ENCODE measurements around the gene CLEC3A.
A peak's percentile ranks its signal among the peaks of the same experiment; 100 is the strongest.

The CLEC3A gene

DNA sequence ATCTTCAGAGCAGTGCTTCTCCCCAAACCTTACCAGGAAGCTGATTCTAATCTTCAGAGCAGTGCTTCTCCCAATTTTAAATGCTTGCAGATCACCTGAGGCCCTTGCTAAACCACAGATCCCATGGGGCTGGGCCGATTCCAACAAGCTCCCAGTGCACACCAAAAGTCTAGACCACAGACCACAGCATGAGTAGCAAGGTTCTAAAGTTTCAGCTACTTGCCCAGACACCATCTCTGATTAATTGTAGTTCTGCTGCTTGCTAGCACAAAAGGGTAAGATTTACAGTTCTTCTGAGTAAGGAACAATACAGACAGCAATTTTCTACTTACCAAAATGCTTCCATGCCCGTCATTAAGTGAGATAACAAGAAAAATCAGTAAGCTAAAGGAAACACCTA lies 12.2 kb downstream of the CLEC3A start:
- TF ChIP-seq CTCF (conservative IDR thresholded peaks at IDR 0.05; ENCODE audit: low read depth, low read length) = no peak
- no peak for DNase-seq (ENCODE audit: low read depth)
- no peak overlapping the region for H3K4me3 ChIP-seq (ENCODE audit: low read length)

GRCh38 chr16:78035012-78035411 lies 12.7 kb downstream of the CLEC3A start:
- no peak for DNase-seq (ENCODE audit: low read depth)

DNA sequence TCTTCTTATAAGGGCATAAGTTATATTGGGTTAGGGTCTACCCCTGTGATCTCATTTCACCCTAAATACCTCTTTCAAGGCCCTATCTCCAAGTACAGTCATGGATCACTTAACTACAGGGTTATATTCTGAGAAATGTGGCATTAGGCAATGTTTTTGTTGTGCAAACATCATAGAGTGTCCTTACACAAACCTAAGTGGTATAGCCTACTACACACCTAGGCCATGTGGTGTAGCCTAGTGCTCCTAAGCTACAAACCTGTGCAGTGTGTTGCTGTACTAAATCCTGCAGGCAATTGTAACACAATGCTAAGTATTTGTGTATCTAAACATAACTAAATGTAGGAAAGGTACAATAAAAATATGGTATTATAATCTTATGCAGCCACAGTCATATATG lies 18.0 kb downstream of the CLEC3A start:
- no peak for DNase-seq (ENCODE audit: low read depth)
- no peak for TF ChIP-seq CTCF (conservative IDR thresholded peaks at IDR 0.05; ENCODE audit: low read depth, low read length)
- H3K4me3 ChIP-seq (ENCODE audit: low read length) = no peak overlapping the region

More at GRCh38 chr16:78035012-78035411, 12.7 kb downstream of the CLEC3A start:
- TF ChIP-seq CTCF (conservative IDR thresholded peaks at IDR 0.05; ENCODE audit: low read depth, low read length) = no peak
- no peak overlapping the region for H3K4me3 ChIP-seq (ENCODE audit: low read length)

- TF ChIP-seq CTCF (conservative IDR thresholded peaks at IDR 0.05; ENCODE audit: low read depth, low read length) = no peak
- peak; percentile 22 for DNase-seq (ENCODE audit: low read depth)
- no peak overlapping the region for H3K4me3 ChIP-seq (ENCODE audit: low read length)
Observed at GRCh38 chr16:78045865-78046581, 23.7 kb downstream of the CLEC3A start.

DNA sequence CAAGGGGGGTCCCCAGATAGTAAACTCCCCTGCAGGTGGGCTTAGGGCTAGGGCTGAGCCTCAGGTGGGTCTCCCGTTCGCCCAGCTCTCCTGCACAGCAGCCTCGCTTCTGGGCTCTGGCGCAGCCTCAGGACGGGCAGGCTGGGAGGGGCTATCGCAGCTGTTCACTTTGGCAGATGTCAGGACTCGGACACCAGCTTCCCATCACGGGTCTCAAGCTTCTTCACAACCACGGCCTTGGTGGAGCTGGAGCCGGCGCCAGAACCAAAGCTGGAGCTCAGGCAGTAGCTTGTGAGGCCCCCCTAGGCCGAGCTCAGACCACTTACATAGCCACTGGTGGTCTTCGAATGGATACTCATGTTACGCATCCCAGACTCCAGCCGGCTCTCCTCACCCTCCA lies 26.0 kb downstream of the CLEC3A start:
- H3K4me3 ChIP-seq (ENCODE audit: low read length) = no peak overlapping the region

GRCh38 chr16:78050734-78051400 lies 28.5 kb downstream of the CLEC3A start:
- H3K4me3 ChIP-seq (ENCODE audit: low read length) = no peak overlapping the region
- no peak for DNase-seq (ENCODE audit: low read depth)
- no peak for TF ChIP-seq CTCF (conservative IDR thresholded peaks at IDR 0.05; ENCODE audit: low read depth, low read length)

More for the DNA sequence above, 26.0 kb downstream of the CLEC3A start:
- DNase-seq (ENCODE audit: low read depth) = no peak
- no peak for TF ChIP-seq CTCF (conservative IDR thresholded peaks at IDR 0.05; ENCODE audit: low read depth, low read length)
